ENCODE results near the gene HES2. TPM values are rescaled to one million over a fixed set of nuclear protein-coding genes. Genes with fewer than 3 reads are reported as not detected.

HES2 gene
- total RNA-seq, 1 experiment from 2014 or later, result 1.2 TPM

GRCh38 chr1:6435129-6435528, 15.4 kb upstream of the HES2 start:
- peak; percentile 23 for DNase-seq
- Mint-ChIP-seq H3K27ac (no peak overlapping the region), H3K4me1 (peaks cover 17 to 21% of the 10 kb centered on the region in 2 experiments), H3K27me3 (ENCODE audit: low read depth) (peaks cover 69% of the 10 kb centered on the region), H3K9me3 (no peaks in the 10 kb centered on the region; a peak in 1 of 5 replicates), H3K36me3 (ENCODE audit: insufficient read depth in 1 of 3, low read depth in 3 of 3) (no peaks in the 10 kb centered on the region), H3K4me3 (no peak overlapping the region)
- Histone ChIP-seq H3K4ac (ENCODE audit: low read depth, low read length) (no peak overlapping the region), H3T11ph (ENCODE audit: low read length) (no peak overlapping the region), H3K27ac (ENCODE audit: insufficient read length, low read depth, low read length) (no peak overlapping the region), H2AK5ac (ENCODE audit: insufficient read length, low read length) (no peak overlapping the region), H2AFZ (ENCODE audit: low read length) (no peak overlapping the region), H3K56ac (ENCODE audit: insufficient read length, low read depth, low read length) (no peak overlapping the region), H3K79me2 (ENCODE audit: insufficient read depth, low read length) (no peaks in the 10 kb centered on the region), H3K4me2 (ENCODE audit: insufficient read depth, insufficient read length, low read length) (no peak overlapping the region), H3K18ac (ENCODE audit: insufficient read length, low read depth, low read length) (no peak overlapping the region), H3K27me3 (ENCODE audit: insufficient read depth, low read length) (no peaks in the 10 kb centered on the region), H3K9me3 (ENCODE audit: control insufficient read depth, low read depth, low read length) (no peaks in the 10 kb centered on the region), H2BK5ac (ENCODE audit: insufficient read length, low read length) (no peak overlapping the region), H2BK120ac (ENCODE audit: low read depth, low read length, poor library complexity, severe bottlenecking) (no peak overlapping the region), H4K20me1 (ENCODE audit: control insufficient read depth, insufficient read depth, insufficient read length) (no peaks in the 10 kb centered on the region), H2BK20ac (ENCODE audit: low read depth, low read length, poor library complexity, severe bottlenecking) (no peak overlapping the region), H2BK15ac (ENCODE audit: low read depth, low read length) (no peak overlapping the region), H3K4me1 (ENCODE audit: insufficient read depth, low read length) (no peaks in the 10 kb centered on the region), H3K9ac (ENCODE audit: extremely low read depth, insufficient read length, low read length) (no peak overlapping the region), H4K91ac (ENCODE audit: insufficient read length, low read depth, low read length) (no peak overlapping the region), H3K23ac (ENCODE audit: insufficient read length, low read depth, low read length) (no peak overlapping the region), H4K5ac (ENCODE audit: insufficient read length, low read depth, low read length) (no peak overlapping the region), H3K14ac (ENCODE audit: insufficient read depth, low read length) (no peak overlapping the region), H4K8ac (replicated peaks; ENCODE audit: insufficient read length, low read depth, low read length) (no peak overlapping the region), H2BK12ac (ENCODE audit: insufficient read length, low read depth, low read length) (no peak overlapping the region), H3K23me2 (ENCODE audit: insufficient read length, low read depth, low read length, poor library complexity, severe bottlenecking) (no peaks in the 10 kb centered on the region), H3K79me1 (ENCODE audit: insufficient read depth, low read depth, low read length, poor library complexity, severe bottlenecking) (no peaks in the 10 kb centered on the region)
- WGBS (ENCODE audit: extremely low coverage, insufficient read length, low lambda C conversion rate), result no CpG with 5 or more reads among the region's 15 CpGs
- TF ChIP-seq CTCF (conservative IDR thresholded peaks at IDR 0.05), result no peak
